CD4-positive, alpha-beta T cell treated with Interleukin-10 for 1 hour (primary cell): ENCODE data around the gene SPG7.
"Not testable (repeated sequence)": the region's sequence is repeated elsewhere in the genome, so short reads cannot be mapped to it uniquely, and the experiment has no call there.

Source experiments
- DNase-seq: peaks from one replicate; pipeline ENCODE4 v3.0.0-alpha.2; 2020

Gene SPG7

DNA sequence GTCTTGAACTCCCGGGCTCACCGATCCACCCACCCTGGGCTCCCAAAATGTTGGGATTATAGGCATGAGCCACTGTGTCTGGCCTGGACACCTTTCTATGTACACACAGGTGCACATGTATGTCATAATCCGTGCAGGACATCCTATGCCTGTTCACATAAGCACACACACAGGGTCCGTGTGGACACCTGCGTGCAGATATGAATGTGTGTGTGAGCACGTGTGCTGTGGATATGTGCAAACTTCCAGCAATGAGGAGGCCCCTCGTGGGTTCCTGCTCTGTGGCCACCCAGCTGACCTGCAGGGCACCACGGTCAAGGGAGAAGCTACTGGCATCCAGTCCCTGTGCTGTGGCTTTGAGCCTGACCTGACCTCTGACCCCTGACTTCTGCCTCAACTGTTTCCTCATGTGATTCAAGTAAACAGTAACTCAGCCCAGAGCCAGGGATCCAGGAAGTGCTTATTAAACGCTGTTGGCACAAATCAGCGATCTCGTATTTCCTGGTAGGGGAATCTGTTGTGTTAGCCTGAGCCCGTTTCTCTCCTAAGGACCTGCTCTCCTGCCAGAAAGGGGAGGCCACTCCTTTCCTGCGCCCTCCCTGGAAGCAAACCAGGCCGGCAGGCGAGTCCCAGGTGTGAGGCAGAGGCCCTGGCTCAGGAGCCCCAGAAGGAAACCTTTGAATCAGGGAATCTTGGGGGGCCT lies 73.8 kb downstream of the SPG7 start:
- DNase-seq, result no peak

DNA sequence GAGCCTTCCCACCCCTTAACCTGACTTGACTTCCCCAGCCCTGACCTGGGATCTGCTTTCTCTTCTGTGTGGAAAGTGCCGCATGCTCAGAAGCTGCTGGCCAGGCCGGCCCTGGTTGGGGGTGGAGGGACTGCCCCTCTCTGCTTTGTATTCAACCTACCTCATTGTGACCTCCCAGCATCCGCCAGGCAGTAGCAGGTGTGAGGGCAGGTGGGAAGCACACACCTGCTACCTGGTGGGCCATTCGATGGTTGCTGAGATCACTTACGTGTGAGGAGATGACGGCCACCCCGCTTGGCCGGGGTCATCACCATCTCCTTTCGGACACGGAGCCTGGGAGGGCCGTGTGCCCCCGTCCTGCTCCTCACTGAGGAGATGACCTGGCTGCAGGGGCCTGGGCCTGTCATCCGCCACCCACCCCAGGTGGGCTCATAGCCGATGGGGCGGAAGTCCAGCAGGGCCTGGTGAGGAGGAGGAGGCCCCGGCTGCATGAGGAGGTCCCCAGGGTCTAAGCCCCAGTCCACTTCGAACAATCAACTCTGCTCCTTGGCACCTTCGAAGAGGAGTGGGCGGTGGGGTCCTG lies 74.5 kb downstream of the SPG7 start:
- no peak for DNase-seq

DNA sequence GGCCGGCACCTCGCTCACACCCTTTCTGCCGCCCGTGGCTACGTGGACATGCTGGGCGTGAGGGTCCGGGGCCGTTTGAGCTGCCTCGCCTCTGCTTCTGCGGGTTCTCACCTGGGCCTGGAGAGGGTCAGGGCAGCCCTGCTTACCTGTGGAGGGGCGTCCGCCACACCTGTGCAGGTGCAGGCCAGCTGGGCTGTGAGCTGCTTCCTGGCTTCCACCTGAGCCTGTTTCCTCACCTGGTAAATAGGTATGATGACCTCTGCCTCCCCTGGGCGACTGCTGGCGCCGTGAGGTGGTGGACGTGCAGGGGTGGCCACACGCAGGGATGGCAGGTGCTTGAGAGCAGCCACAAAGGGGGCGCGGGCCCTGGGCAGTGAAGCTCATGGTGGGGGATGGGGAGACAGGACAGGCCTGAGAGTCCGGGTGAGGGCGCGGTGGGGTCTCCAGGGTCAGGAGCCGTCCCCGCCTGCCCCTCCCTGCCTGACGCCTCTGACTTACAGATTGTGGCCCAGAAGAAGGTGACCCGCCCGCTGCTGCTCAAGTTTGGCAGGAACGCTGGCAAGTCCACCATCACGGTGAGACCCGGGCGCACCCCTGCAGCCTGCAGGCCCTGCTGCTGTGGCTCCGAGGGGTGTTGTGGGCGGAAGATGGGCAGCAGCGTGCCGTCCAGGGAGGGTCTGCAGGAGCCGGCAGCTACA lies 75.1 kb downstream of the SPG7 start:
- no peak for DNase-seq

DNA sequence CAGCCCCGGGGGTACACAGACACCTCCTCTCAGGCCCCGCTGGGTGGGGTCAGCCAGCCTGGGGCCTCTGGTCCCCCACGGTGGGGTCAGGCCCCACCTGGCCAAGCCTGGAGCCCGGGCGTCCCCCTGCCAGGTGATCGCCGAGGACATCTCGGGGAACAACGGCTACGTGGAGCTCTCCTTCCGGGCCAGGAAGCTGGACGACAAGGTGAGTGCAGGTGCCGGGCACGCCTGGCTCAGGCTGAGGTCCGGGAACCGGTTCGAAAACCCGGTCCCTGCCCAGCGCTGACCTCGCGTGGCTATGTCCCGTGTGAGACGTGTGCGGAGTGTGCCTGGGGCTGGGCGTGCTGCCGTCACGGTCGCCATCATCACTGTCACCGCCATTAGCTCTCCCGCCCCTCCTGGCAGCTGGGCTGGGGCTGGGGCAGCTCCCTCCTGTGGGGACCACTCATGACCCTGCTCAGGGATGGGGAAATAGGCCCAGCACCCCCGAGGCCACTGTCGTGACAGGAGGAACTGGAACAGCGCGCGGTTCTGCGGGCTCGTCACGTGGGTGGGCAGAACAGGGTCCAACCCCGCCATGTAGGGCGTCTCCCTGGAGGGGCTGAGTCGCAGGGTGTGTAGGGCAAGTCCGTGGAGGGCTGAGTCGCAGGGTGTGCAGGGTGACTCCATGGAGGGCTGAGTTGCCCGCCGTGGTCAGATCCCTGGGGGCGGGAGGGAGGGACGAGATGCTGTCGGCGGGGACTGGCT lies 75.9 kb downstream of the SPG7 start:
- no peak for DNase-seq

DNA sequence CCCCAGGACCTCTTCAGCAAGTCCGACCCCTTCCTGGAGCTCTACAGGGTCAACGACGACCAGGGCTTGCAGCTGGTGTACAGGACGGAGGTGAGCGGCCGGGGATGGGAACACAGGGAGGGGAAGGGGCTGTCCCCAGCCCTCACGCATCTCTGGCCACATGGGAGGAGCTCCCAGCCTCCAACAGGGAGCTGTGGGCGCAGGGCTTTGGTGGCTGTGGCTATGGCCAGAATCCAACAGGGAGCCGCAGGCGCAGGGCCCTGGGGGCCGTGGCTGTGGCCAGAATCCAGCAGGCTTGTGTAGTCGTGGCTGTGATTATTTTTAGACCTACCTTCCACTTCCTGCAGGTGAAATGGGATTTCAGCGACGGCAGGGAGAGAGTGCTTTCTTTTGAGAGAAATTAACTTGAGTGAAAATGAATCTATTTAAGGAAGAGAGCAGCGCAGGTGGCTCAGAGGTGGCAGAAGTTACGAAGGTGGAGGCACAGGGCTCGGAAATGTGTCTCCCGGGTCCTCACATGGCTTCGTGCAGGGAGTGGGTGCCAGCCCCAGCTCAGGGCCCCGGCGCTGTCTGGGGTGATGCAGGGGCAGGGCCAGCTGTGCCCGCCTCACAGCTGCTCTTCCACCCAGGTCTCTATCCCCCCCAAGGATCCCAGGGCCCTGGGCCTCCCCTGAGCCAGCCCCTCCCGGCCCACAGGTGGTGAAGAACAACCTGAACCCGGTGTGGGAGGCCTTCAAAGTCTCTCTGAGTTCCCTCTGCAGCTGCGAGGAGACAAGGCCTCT lies 76.8 kb downstream of the SPG7 start:
- no peak for DNase-seq

DNA sequence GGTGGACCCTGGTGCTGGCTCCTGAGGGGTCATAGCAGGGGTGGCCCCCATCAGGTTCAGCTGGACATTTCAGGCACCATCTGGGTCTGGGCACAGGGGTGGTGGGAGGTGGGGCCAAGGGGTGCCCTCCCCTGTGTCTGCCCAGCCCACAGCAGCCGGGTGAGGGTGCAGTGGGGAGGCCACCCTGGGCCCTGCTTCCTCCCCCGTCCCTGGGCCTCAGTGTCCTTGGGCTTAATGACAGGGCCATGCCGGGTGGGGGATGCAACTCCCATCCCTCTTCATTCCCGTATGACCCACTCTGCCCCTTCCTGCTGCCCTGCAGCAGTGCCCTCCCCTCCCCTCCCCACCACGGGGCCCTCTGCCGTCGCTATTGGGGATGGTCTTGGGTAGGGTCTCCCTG lies 78.0 kb downstream of the SPG7 start:
- DNase-seq, result no peak

DNA sequence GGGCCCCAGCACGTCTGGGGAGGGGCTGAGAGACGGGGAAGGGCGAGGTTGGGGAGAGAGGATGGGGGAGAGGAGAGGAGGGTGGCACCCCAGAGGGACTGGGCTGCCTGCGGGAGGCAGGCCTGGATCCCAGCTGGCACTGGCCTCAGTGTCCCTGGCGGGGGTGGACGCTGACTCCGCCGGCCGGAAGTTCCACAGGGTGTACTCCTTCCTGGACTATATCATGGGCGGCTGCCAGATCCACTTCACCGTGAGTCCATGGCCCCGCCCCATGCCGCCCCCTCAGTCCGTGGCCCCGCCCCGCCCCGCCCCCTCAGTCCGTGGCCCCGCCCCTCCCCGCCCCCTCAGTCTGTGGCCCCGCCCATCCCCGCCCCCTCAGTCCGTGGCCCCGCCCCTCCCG lies 78.7 kb downstream of the SPG7 start:
- DNase-seq, result no peak

DNA sequence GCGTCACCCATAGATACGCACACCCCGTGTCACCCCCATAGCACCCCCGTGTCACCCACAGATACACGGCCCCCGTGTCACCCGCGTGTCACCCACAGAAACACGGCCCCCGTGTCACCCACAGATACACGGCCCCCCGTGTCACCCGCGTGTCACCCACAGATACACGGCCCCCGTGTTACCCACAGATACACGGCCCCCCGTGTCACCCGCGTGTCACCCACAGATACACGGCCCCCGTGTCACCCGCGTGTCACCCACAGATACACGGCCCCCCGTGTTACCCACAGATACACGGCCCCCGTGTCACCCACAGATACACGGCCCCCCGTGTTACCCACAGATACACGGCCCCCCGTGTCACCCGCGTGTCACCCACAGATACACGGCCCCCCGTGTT lies 79.5 kb downstream of the SPG7 start:
- not testable (repeated sequence) for DNase-seq

DNA sequence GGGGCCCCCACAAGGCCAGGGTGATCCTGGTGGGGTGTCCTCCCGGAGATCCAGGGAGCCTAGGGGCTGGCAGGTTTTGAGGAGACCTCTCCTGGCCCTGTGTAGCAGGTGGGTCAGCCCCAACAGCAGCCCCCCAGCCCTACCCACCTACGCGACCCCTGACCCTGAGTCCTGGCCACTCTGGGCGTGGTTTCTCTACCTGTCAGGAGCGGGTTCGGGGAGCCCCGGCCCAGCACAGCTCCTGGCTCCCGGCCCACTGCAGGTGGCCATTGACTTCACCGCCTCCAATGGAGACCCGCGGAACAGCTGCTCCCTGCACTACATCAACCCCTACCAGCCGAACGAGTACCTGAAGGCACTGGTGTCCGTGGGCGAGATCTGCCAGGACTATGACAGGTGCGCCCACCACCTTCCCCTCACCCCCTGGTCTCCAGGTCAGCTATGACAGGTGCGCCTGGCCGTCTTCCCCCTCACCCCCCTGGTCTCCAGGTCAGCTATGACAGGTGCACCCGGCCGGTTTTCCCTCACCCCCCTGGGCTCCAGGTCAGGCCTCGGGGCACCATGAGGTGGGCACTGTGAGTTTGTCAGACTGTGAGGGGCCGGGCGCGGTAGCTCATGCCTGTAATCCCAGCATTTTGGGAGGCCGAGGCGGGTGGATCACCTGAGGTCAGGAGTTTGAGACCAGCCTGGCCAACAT lies 80.4 kb downstream of the SPG7 start:
- DNase-seq, result no peak

DNA sequence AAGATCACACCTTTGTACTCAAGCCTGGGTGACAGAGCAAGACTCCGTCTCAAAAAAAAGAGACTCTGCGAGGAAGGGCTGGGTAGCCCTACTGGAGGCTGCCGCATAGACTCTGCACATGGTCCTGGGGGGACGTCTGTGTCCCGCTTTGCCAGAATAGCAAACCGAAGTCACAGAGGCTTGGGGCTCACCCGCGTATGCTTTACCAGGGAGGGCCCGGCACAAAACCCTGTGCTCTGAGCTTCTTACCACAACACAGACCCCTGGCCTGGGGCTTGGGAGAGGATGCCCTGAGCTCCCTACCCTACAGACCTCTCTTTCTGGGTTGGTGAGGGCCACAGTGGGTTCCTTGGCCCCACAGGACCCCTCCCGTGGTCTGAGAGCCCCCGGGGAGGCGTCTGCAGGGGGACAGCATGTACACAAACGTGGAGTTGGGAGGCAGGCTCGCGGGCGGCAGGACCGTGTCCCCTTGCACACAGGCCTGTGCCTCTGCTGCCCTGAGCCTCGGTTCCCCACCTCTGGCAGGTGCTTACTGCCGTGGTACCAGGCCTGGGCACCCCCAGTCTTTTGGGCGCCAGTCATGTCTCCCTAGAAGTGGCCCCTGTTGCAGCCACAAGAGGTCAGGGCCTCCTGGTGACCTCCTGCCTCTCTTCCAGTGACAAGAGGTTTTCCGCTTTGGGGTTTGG lies 81.2 kb downstream of the SPG7 start:
- DNase-seq, result no peak

DNA sequence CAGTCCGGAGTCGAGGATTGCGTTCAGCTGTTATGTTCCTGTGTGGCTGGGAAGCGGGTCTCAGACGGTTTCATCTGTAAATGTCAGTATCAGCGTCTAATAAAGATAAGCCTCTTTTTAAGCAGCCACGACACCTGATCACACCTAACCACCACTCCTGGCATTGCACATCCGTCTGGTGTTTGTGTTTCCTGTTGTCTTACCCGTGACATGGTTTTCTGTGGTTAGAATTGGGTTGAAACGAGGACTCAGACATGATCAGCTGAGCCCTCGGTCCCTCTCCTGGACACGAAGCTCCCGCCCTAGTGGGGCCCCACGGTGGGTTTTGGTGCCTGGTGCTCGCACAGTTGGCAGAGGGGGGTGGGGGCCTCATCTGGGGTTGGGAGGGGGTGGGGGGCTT lies 85.6 kb downstream of the SPG7 start:
- DNase-seq, result peak; percentile 76

DNA sequence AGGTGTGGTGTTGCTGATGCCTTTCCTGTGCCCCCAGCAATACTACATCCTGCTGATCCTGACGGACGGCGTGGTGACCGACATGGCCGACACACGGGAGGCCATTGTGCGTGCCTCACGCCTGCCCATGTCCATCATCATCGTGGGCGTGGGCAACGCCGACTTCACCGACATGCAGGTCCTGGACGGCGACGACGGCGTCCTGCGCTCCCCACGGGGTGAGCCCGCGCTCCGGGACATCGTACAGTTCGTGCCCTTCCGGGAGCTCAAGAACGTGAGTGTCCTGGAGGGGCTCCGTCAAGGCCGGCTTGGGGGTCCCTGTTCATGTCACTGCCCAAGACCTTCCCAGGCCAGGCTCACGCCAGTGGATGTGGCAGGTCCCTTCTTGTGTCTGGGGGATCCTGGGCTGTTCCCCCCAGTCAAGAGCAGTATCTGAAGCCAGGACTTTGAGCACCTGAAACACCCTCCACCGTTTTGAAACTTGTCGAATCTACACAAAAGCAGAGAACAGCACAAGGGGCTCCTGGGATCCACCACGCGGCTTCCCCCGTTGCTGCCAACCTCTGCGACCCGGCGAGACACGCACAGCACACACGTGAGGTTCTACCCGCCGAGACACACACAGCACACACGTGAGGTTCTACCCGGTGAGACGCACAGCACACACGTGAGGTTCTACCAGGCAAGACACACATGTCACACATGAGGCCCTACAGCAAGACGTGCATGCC lies 87.3 kb downstream of the SPG7 start:
- no peak for DNase-seq

DNA sequence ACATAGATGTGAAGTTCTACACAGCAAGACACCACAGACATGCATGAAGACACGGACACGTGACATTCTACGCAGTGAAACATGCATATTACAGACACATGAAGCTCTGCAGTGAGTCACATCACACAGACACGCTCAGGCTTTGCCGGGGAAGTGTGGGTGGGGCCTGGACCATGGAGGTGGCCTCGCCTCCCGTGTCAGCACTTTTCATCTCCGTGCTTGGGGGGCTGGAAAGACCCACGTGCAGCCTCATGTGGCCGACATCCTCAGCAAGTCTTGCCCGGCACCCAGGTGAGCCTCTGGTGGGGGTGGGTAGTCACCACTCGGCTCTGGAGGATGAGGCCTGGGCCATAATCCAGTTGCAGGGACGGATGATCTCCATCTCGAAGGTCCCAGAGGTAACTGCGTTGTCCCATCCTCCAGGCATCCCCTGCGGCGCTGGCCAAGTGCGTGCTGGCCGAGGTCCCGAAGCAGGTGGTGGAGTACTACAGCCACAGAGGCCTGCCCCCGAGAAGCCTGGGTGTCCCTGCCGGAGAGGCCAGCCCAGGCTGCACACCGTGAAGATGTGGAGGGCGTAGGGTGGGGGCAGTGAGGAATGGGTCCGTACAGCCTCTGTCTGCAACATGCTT lies 88.0 kb downstream of the SPG7 start:
- DNase-seq, result no peak

DNA sequence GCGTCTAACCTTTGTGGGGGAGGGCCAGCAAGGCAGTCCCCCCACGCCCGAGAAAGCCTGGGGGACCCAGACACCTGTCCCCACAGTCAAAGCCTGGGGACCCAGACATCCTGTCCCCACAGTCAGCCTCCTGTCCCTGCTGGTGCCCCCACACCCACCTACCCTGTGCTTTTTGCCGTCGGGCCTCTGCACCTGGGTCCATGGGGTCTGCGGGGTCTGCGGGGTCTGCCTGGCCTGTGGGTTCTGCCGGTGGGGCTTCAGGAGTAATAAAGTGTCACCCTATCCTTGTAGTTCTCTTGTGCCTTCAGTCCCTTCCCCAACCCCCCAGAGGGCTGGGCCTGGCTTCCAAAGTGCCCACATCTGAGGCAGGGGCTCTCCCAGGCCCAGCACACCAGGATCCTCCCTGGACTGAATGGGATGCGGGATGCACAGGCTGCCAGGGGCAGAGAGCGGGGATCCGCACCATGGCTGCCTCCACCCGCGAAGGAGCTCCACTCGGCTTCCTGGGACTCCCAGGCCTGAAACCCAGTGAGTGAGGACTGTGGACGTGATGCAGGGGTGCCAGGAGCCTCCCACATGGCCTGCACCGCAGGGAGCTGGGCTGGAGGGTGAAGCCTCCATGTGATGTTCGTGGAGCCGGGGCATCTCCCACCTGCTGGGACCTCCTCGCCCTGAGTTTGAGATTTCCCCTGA lies 88.9 kb downstream of the SPG7 start:
- no peak for DNase-seq

DNA sequence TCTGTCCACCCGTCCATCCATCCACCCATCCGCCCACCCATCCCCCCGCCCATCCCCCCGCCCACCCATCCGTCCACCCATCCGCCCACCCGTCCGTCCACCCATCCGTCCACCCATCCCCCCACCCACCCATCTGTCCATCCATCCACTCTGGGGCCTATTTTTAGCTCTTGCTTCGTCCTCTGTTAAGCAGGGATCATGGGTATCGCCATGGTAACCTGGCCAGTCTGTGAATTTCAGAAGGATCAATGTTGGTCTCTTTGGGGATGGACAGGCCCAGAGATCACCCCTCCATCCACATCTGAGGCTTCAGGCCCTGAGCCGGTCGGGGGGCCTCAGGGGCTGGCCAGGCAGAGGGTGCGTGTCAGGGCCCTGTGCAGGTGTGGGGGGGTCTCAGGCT lies 90.0 kb downstream of the SPG7 start:
- DNase-seq, result no peak

DNA sequence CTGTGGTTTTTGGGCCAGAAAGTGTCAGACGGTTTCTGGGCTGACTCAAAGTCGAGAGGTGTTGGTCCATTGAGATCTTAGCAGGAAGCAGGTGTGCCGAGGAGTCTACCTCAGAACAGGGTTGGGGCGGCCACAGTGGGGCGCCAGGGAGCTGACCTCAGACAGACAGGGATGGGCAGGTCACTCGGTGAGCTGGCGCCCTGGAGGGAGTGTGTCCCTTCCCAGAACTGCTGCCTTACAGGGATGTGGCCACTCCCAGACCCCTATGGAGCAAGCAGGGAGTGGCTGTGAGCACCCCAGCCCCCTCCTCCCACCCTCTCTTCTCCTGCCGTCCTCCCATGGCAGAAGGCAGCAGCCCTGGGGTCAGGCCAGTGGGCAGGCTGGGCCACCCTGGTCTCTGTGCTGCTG lies 91.3 kb downstream of the SPG7 start:
- DNase-seq, result peak; percentile 19

DNA sequence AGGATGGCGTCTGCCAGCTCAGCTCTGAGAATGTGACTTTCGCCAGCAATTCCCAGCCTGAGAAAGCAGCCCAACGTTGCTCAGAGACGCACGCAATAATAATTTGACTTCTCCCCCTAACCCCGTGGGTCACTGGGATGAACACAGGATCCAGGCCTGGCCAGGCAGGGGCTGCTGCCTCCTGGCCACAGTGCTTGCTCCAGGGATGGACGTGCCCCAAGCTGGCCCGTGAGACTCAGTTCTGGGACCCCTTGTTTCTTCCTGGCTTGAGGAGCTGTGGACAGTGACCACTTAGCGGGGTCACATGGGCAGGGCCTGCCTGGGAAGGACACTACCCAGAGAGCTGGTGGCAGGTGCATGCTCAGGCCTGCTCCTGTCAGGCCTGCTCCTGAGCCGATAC lies 91.7 kb downstream of the SPG7 start:
- DNase-seq, result no peak

DNA sequence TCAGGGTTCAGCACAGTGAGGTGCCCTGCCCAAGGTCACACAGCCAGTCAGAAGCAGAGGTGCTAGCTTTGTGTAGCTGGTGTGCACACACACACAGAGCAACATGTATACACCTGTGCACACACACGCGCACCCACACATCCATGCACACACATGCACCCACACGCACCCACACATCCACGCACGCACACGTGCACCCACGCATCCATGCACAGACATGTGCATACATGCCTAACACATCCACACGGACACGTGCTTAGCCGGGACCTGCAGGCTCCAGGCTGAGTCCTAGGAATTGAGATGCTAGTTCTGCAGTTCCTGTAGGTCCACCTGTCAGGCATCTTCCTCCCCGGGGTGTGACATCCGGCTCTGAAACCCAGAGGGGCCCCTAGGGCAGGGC lies 92.2 kb downstream of the SPG7 start:
- DNase-seq, result no peak

DNA sequence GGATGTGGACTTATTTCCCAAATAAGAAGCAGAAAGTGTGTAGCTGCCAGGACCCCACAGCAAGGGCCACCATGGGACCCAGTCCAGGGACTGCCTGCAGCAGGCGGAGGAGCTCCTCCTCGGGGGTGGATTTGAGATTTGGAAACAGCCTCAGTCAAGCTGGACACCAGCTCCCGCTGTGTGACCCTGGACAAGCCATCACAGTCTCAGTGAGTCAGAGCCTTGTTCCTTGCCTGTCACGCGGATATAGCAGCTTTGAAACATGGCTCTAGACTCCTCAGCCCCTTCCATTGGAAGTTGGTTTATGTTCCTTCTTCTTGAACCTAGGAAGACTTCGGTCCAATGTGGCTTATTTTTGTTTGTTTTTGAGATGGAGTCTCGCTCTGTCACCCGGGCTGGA lies 92.8 kb downstream of the SPG7 start:
- DNase-seq, result no peak

DNA sequence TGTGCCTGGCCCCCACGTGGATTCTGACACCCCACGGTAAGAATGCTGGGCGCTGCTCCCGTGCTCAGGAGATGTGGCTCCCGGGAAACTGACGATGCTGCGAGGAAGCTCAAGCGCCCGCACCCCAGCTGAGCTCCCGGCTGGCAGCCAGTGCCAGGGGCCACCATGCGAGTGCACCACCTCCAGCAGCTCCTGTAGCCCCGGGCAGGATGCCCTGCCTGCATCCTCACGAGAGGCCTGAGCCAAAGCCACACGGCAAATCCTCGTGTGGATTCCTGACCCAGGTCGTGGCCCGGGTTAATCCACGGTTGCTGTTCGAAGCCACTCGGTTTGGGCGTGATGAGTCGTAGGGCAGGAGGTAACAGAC lies 93.7 kb downstream of the SPG7 start:
- DNase-seq, result no peak
